ENCODE measurements around the gene WNK2.

DNA sequence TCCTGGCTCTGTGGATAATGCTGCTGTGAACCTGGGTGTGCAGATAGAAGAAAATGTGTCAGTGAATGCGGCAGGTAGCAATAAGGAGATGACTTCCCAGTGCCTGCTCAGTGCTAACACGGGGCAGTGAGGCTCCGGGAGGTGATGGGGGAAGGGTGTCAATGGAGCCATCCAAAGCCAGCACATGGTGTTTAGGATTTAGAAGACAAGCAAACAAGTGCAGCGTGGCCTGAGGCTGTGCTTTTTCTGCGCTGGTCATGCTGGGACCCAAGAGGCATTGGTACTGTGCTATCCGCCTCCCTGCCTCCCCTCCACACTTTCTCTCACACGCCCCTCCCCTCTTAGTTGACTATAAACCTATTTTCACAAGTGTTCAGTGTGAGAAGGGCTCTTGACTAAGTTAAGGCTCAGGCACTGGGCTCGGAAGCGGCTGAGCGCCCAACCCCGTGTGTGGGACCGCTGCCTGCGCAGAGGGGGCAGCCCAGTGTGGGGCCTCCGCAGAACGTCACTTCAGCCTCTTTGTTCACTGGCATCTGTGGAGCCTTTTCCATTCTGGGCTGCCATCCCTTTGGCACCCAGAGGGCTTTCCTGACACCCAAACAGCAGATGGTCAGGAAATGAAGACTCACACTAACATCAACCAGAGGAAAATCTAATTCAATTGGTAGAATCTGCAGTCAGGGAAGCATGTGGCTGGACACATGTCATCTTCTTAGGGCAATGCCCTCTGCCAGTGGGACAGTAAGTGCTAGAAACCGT, 28.0 kb upstream of the WNK2 start:
- TF ChIP-seq, protein P1, sequence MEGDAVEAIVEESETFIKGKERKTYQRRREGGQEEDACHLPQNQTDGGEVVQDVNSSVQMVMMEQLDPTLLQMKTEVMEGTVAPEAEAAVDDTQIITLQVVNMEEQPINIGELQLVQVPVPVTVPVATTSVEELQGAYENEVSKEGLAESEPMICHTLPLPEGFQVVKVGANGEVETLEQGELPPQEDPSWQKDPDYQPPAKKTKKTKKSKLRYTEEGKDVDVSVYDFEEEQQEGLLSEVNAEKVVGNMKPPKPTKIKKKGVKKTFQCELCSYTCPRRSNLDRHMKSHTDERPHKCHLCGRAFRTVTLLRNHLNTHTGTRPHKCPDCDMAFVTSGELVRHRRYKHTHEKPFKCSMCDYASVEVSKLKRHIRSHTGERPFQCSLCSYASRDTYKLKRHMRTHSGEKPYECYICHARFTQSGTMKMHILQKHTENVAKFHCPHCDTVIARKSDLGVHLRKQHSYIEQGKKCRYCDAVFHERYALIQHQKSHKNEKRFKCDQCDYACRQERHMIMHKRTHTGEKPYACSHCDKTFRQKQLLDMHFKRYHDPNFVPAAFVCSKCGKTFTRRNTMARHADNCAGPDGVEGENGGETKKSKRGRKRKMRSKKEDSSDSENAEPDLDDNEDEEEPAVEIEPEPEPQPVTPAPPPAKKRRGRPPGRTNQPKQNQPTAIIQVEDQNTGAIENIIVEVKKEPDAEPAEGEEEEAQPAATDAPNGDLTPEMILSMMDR (IDR thresholded peaks at IDR 0.05; ENCODE audit: extremely low read depth in 1 of 2, insufficient read depth in 1 of 2, low read depth in 1 of 2, low read length in 2 of 2) = no peak
- TF ChIP-seq GATA2 (IDR thresholded peaks at IDR 0.05; ENCODE audit: insufficient read depth, insufficient read length, low read depth, low read length) = no peak
- no peak for TF ChIP-seq FOS (IDR thresholded peaks at IDR 0.05; ENCODE audit: borderline replicate concordance, insufficient read depth, low read length)

Data from endothelial cell of umbilical vein (primary cell).